MM.1S (cell line): ENCODE results near the gene TSPAN5.

ENCODE experiments used
- DNase-seq: peaks from one replicate; pipeline ENCODE4 v3.0.0-alpha.2; 2015
- H2AFZ ChIP-seq: fragments of 300-600 bp; sonication (generic); 2 replicates; pipeline ENCODE4 v1.6.0; 2016; ENCODE audit warnings: antibody characterized with exemption, low read length
- H3F3A ChIP-seq: fragments of 300-600 bp; sonication (generic); 2 replicates; pipeline ENCODE4 v1.6.1; 2016; ENCODE audit warnings: mild to moderate bottlenecking, antibody characterized with exemption, low read length, moderate library complexity, mixed read lengths; ENCODE audit not compliant: insufficient read depth
- H3K27ac ChIP-seq: fragments of 300-600 bp; sonication (generic); 2 replicates; pipeline ENCODE4 v1.5.1; 2016; ENCODE audit warnings: mild to moderate bottlenecking, low read length
- H3K27me3 ChIP-seq: fragments of 300-600 bp; sonication (generic); replicated peaks from 2 replicates; pipeline ENCODE4 v1.6.0; 2016; ENCODE audit warnings: low read length; ENCODE audit not compliant: insufficient read depth
- H3K36me3 ChIP-seq: fragments of 300-600 bp; sonication (generic); replicated peaks from 2 replicates; pipeline ENCODE4 v1.6.1; 2016; ENCODE audit warnings: mild to moderate bottlenecking, low read length, mixed read lengths; ENCODE audit not compliant: insufficient read depth
- H3K4me1 ChIP-seq: fragments of 300-600 bp; sonication (generic); 2 replicates; pipeline ENCODE4 v1.6.1; 2016; ENCODE audit warnings: low read length, mixed read lengths
- H3K4me2 ChIP-seq: fragments of 300-600 bp; sonication (generic); 2 replicates; pipeline ENCODE4 v1.6.0; 2016; ENCODE audit warnings: low read depth, low read length
- H3K4me3 ChIP-seq: fragments of 300-600 bp; sonication (generic); 2 replicates; pipeline ENCODE4 v1.5.1; 2016; ENCODE audit warnings: low read length, mixed read lengths
- H3K79me2 ChIP-seq: fragments of 300-600 bp; sonication (generic); 2 replicates; pipeline ENCODE4 v1.6.1; 2016; ENCODE audit warnings: mixed run types, low read length, mixed read lengths
- H3K9ac ChIP-seq: fragments of 300-600 bp; sonication (generic); 2 replicates; pipeline ENCODE4 v1.6.1; 2016; ENCODE audit warnings: low read length, mixed read lengths
- H3K9me2 ChIP-seq: fragments of 300-600 bp; sonication (generic); replicated peaks from 2 replicates; pipeline ENCODE4 v1.6.1; 2016; ENCODE audit warnings: mild to moderate bottlenecking, low read length, mixed read lengths; ENCODE audit not compliant: insufficient read depth
- H3K9me3 ChIP-seq: fragments of 300-600 bp; sonication (generic); replicated peaks from 2 replicates; pipeline ENCODE4 v1.6.1; 2016; ENCODE audit warnings: mild to moderate bottlenecking, low read length, mixed read lengths; ENCODE audit not compliant: insufficient read depth
- H4K20me1 ChIP-seq: fragments of 300-600 bp; sonication (generic); 2 replicates; pipeline ENCODE4 v1.6.1; 2016; ENCODE audit warnings: mild to moderate bottlenecking, low read length, moderate library complexity, mixed read lengths; ENCODE audit not compliant: insufficient read depth
- CTCF ChIP-seq: fragments of 300-600 bp; sonication (generic); IDR thresholded peaks from 2 replicates; pipeline ENCODE4 v1.5.1; 2016; ENCODE audit warnings: antibody characterized with exemption, low read length, mixed read lengths
- EZH2 ChIP-seq: fragments of 300-600 bp; sonication (generic); optimal IDR thresholded peaks from 2 replicates; pipeline ENCODE3; 2017; ENCODE audit warnings: low read depth, mild to moderate bottlenecking, antibody characterized with exemption, low read length, mixed read lengths
- EZH2phosphoT487 ChIP-seq: fragments of 300-600 bp; sonication (generic); IDR thresholded peaks from 2 replicates; pipeline ENCODE4 v1.6.1; 2018; ENCODE audit warnings: antibody characterized with exemption, low read length

The TSPAN5 gene

GRCh38 chr4:98574816-98575215 is 83.6 kb downstream of the TSPAN5 start:
- Histone ChIP-seq H3F3A (no peaks in the 10 kb centered on the region), H4K20me1 (no peaks in the 10 kb centered on the region), H3K27ac (no peak overlapping the region), H3K4me2 (no peak overlapping the region), H3K9ac (no peak overlapping the region), H2AFZ (no peak overlapping the region), H3K79me2 (no peaks in the 10 kb centered on the region), H3K4me3 (no peak overlapping the region), H3K9me3 (no peaks in the 10 kb centered on the region), H3K36me3 (no peaks in the 10 kb centered on the region), H3K9me2 (no peaks in the 10 kb centered on the region), H3K4me1 (no peaks in the 10 kb centered on the region), H3K27me3 (no peaks in the 10 kb centered on the region)
- TF ChIP-seq EZH2 (no peak), EZH2phosphoT487 (no peak), CTCF (no peak)
- no peak for DNase-seq

DNA sequence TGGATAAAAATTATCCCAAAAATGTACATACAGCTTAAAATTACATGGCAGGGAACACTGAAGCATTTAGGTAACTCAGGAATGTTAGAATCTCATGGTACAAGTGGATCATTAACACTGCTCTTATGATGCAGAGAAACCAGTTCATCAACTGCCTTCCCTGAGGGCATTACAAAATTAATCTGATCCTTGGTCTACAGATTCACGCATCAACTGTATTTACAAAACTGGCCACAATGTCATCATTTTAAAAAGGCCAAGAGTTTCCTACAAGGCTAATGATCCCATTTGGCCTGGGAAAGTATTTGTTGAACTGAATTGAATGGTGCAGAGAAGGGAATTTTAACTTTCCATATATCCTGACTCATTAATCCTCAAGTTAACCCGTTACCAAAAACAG is 84.6 kb downstream of the TSPAN5 start:
- Histone ChIP-seq H3F3A (no peaks in the 10 kb centered on the region), H3K9me2 (no peaks in the 10 kb centered on the region), H3K36me3 (no peaks in the 10 kb centered on the region), H3K9ac (no peak overlapping the region), H2AFZ (no peak overlapping the region), H3K4me2 (no peak overlapping the region), H4K20me1 (no peaks in the 10 kb centered on the region), H3K9me3 (no peaks in the 10 kb centered on the region), H3K27me3 (no peaks in the 10 kb centered on the region), H3K4me3 (no peak overlapping the region), H3K79me2 (no peaks in the 10 kb centered on the region), H3K27ac (no peak overlapping the region), H3K4me1 (no peaks in the 10 kb centered on the region)
- DNase-seq = no peak
- TF ChIP-seq EZH2phosphoT487 (no peak), CTCF (no peak), EZH2 (no peak)

DNA sequence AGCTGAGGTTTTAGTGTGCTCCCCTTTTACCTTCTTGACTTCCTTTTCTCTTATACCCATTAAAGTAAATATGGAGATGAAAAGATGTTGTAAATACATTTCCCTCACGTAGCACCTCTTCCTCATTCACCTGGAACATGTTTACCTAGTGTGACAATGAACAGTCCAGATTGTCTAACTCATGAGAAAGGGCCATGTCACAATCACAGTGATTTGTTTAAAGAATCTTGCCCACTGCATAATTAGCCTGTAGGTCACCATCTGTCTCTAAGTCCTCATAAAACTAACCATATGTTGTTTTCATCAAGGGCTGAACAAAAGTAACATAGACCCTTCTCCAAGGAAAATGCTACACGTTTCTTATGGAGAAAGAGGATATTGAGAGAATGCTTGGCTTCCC is 85.7 kb downstream of the TSPAN5 start:
- H3K9me2 ChIP-seq = no peaks in the 10 kb centered on the region
- H3K9ac ChIP-seq = no peak overlapping the region
- H3K9me3 ChIP-seq = no peaks in the 10 kb centered on the region
- no peak overlapping the region for H3K27ac ChIP-seq
- no peak overlapping the region for H3K4me2 ChIP-seq
- no peaks in the 10 kb centered on the region for H3F3A ChIP-seq
- H2AFZ ChIP-seq = no peak overlapping the region
- H3K4me1 ChIP-seq = no peaks in the 10 kb centered on the region
- no peaks in the 10 kb centered on the region for H3K27me3 ChIP-seq
- no peaks in the 10 kb centered on the region for H4K20me1 ChIP-seq
- no peak overlapping the region for H3K4me3 ChIP-seq
- no peaks in the 10 kb centered on the region for H3K36me3 ChIP-seq
- TF ChIP-seq EZH2 (no peak), CTCF (no peak), EZH2phosphoT487 (no peak)
- H3K79me2 ChIP-seq = no peaks in the 10 kb centered on the region
- no peak for DNase-seq
